CD4-positive, alpha-beta T cell treated with Interleukin-17A for 4 hours (primary cell): ENCODE measurements around the gene TSPAN2.
"Not testable (repeated sequence)": the region's sequence is repeated elsewhere in the genome, so short reads cannot be mapped to it uniquely, and the experiment has no call there.

ENCODE experiments used
- DNase-seq: peaks from one replicate; pipeline ENCODE4 v3.0.0-alpha.2; 2020; ENCODE audit warnings: mixed read lengths

TSPAN2 gene

GRCh38 chr1:115031595-115031994, 57.7 kb downstream of the TSPAN2 start:
- no peak for DNase-seq

- DNase-seq = no peak
Measured at GRCh38 chr1:115029526-115029925, 59.8 kb downstream of the TSPAN2 start, which contains the start of gene TSHB. Gene TSHB, plus strand, starts transcription at chr1:115029826. Its CDS starts 3,537 bp downstream, at chr1:115033363.

GRCh38 chr1:115023593-115023992, 65.7 kb downstream of the TSPAN2 start:
- DNase-seq = no peak

GRCh38 chr1:115021145-115021544, 68.2 kb downstream of the TSPAN2 start:
- no peak for DNase-seq

GRCh38 chr1:115019549-115019948, 69.8 kb downstream of the TSPAN2 start:
- not testable (repeated sequence) for DNase-seq

GRCh38 chr1:115013792-115014191, 75.5 kb downstream of the TSPAN2 start:
- DNase-seq = no peak

GRCh38 chr1:115012434-115012833, 76.9 kb downstream of the TSPAN2 start:
- no peak for DNase-seq

- DNase-seq = no peak
Measured at GRCh38 chr1:115012006-115012405, 77.3 kb downstream of the TSPAN2 start.

GRCh38 chr1:115006191-115006590, 83.1 kb downstream of the TSPAN2 start:
- DNase-seq = no peak
